NCI-H2029 treated with DMSO at 0.1 percent for 48 hours (cell line): ENCODE data around the gene TMOD1.

Experiments
- DNase-seq: peaks from one replicate; lab custom pipeline; 2025; lab: John Stamatoyannopoulos, UW

Gene TMOD1

GRCh38 chr9:97518166-97518908 is 16.9 kb downstream of the TMOD1 start:
- DNase-seq = no peak

- DNase-seq = peak; percentile 25
These were observed 17.4 kb downstream of the TMOD1 start for GRCh38 chr9:97518909-97519307.

- no peak for DNase-seq
These were observed 18.0 kb downstream of the TMOD1 start for GRCh38 chr9:97519441-97519970.

GRCh38 chr9:97521576-97522333 is 20.3 kb downstream of the TMOD1 start:
- DNase-seq = no peak

GRCh38 chr9:97524424-97524823 is 23.0 kb downstream of the TMOD1 start:
- no peak for DNase-seq

- no peak for DNase-seq
These were observed 24.0 kb downstream of the TMOD1 start for GRCh38 chr9:97525451-97525850.

GRCh38 chr9:97526895-97527575 is 25.6 kb downstream of the TMOD1 start:
- DNase-seq = no peak

- DNase-seq = no peak
These were observed 26.4 kb downstream of the TMOD1 start for GRCh38 chr9:97527626-97528528.

- DNase-seq = no peak
These were observed 27.2 kb downstream of the TMOD1 start for GRCh38 chr9:97528529-97529230.

GRCh38 chr9:97529363-97530076 is 28.1 kb downstream of the TMOD1 start:
- no peak for DNase-seq

GRCh38 chr9:97531888-97532376 is 30.5 kb downstream of the TMOD1 start:
- DNase-seq = no peak

- DNase-seq = no peak
These were observed 32.7 kb downstream of the TMOD1 start for GRCh38 chr9:97534185-97534584.

- no peak for DNase-seq
These were observed 33.6 kb downstream of the TMOD1 start for GRCh38 chr9:97534961-97535594.

GRCh38 chr9:97535771-97536170 is 34.3 kb downstream of the TMOD1 start:
- no peak for DNase-seq

GRCh38 chr9:97536480-97536879 is 35.0 kb downstream of the TMOD1 start:
- DNase-seq = no peak

GRCh38 chr9:97543561-97543960 is 42.1 kb downstream of the TMOD1 start:
- DNase-seq = no peak

- DNase-seq = no peak
These were observed 44.0 kb downstream of the TMOD1 start for GRCh38 chr9:97545486-97545885.

- no peak for DNase-seq
These were observed 45.8 kb downstream of the TMOD1 start for GRCh38 chr9:97547098-97547829.

- no peak for DNase-seq
These were observed 46.9 kb downstream of the TMOD1 start for GRCh38 chr9:97548379-97548778.
